Esophagus squamous epithelium (tissue), 4 donors: ENCODE data around the gene IFT80.

Experiments
- POLR2A ChIP-seq, 4 donors: fragments of 450-650 bp; IDR thresholded peaks; one replicate each; pipeline ENCODE4 v1.6.1; 2017; ENCODE audit warnings: antibody characterized with exemption in 4 of 4, mild to moderate bottlenecking in 4 of 4, moderate library complexity in 3 of 4
- TF ChIP-seq, protein P1 (sequence below), 6 experiments: fragments of 450-650 bp in 4 of 6; fragments of 200-600 bp in 2 of 6; sonication (generic) in 2 of 6; IDR thresholded peaks; one replicate each; pipeline ENCODE4 v1.5.1; 2016 to 2019; ENCODE audit warnings: antibody characterized with exemption in 6 of 6, mild to moderate bottlenecking in 4 of 6, moderate library complexity in 4 of 6

DNA sequence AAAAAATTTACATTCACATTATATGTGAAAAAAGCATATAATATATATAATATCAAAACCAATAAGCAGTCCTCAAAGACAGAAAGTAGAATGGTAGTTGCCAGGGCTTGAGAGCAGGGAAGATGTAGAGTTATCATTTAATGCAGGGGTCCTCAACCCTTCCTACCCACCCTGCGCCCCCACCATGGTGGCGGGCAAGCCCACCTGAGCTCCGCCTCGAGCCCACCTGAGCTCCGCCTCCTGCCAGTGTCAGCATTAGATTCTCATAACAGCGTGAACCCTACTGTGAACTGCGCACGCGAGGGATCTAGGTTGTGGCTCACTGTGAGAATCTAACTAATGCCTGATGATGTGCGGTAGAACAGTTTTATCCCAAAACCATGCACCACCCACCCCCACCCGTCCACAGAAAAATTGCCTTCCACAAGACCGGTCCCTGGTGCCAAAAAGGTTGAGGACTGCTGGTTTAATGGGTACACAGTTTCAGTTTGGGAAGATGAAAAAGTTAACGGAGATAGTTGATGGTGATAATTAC, 47.6 kb upstream of the IFT80 start:
- no peak for TF ChIP-seq POLR2A (IDR thresholded peaks at IDR 0.05)
- TF ChIP-seq, protein P1, sequence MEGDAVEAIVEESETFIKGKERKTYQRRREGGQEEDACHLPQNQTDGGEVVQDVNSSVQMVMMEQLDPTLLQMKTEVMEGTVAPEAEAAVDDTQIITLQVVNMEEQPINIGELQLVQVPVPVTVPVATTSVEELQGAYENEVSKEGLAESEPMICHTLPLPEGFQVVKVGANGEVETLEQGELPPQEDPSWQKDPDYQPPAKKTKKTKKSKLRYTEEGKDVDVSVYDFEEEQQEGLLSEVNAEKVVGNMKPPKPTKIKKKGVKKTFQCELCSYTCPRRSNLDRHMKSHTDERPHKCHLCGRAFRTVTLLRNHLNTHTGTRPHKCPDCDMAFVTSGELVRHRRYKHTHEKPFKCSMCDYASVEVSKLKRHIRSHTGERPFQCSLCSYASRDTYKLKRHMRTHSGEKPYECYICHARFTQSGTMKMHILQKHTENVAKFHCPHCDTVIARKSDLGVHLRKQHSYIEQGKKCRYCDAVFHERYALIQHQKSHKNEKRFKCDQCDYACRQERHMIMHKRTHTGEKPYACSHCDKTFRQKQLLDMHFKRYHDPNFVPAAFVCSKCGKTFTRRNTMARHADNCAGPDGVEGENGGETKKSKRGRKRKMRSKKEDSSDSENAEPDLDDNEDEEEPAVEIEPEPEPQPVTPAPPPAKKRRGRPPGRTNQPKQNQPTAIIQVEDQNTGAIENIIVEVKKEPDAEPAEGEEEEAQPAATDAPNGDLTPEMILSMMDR (IDR thresholded peaks at IDR 0.05) = no peak
